ENCODE results near the gene GTF3C1.

GTF3C1 gene

GRCh38 chr16:27486760-27487159 lies 63.0 kb downstream of the GTF3C1 start:
- no peak for DNase-seq (ENCODE audit: low read depth)

DNA sequence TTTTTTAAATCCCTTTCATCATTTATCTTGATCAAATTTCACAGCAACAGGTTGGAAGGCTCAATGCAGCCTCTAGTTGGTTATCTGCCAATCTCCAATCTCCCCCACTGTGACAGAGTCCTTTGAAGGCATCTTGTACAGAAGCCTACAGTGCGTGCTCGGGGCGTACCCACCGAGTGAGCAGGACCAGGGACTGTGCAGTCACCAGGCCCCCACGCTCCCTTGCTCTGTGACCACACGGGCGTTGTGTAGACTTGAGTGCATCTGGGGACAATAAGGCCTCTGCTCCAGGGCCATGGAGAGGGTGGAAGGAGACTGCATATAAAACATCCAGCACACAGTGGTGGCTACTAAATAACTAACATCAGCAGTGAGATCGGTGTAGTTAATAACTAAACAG lies 63.4 kb downstream of the GTF3C1 start:
- no peak for DNase-seq (ENCODE audit: low read depth)

GRCh38 chr16:27485811-27486210 lies 63.9 kb downstream of the GTF3C1 start:
- no peak for DNase-seq (ENCODE audit: low read depth)

- DNase-seq (ENCODE audit: low read depth), result no peak
Observed at GRCh38 chr16:27485126-27485525, 64.6 kb downstream of the GTF3C1 start.

GRCh38 chr16:27483624-27484023 lies 66.1 kb downstream of the GTF3C1 start:
- DNase-seq (ENCODE audit: low read depth), result no peak

DNA sequence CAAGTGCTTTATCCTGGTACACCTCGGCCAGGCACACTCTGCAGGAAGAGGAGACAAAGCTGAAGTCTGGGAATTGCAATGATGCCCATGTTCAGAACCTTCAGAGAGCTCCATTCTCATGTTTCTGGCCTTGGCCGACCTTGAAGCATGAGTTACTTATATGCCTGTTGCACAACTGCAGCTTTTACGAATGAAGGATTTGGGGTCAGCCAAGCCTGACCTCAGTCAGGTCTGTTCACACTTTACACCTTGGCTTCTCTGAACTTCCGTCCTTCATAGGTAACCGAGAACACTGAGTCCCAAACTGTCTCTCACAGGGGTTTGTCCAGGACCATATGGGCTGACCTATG lies 66.7 kb downstream of the GTF3C1 start:
- DNase-seq (ENCODE audit: low read depth), result no peak

DNA sequence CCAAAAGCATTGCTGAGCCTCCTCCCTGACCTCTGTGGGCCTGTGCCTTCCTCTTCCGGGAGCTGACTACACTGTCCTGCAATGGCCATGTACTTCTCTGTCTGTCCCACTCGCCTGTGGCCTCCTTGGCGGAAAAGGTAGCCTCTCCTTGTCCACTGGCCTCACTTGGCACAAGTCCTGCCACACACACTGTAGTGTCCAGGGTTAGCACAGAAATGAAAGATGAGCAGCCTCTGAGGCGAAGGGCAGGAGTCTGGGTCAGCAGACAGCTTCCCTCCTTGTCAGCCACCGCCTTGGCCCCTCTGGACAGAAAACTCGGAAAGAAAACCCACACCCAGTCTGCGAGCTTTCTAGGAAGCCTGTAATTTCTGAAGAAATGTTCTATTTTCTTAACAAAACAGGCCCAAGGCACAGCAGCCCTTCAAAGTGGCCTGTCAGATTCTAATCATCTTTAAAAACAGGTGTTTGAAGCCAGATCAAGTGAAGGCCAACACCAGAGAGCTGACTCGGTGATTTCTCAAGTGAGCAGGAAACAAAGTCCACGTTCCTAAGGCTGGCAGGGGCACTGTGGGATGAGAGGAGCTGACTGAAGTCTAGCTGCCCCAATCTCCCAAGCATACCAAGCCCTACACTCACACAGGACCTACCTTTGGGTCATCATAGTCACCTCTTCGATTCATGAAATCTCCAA lies 67.2 kb downstream of the GTF3C1 start:
- no peak for DNase-seq (ENCODE audit: low read depth)

- no peak for DNase-seq (ENCODE audit: low read depth)
Observed at GRCh38 chr16:27481282-27481934, 68.3 kb downstream of the GTF3C1 start.

GRCh38 chr16:27480761-27481160 lies 69.0 kb downstream of the GTF3C1 start:
- no peak for DNase-seq (ENCODE audit: low read depth)

DNA sequence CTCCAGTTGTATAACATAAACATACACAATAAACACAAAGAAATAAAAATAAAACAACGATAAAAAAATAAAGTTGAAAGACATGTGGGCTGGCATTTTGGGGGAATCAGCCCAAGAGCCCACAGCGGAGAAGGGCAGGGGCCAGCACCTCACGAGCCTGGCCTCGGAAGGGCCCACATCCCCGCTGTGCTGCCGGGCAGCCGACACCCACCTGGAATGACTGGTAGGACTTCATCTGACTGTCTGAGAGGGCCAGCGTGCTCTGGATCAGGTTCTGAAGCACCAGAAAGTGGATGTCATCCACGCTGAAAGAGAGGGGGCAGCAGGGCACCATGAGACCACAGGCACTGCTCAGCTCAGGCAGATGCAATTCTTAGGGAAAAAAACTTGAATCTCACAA lies 73.5 kb downstream of the GTF3C1 start:
- DNase-seq (ENCODE audit: low read depth), result no peak

DNA sequence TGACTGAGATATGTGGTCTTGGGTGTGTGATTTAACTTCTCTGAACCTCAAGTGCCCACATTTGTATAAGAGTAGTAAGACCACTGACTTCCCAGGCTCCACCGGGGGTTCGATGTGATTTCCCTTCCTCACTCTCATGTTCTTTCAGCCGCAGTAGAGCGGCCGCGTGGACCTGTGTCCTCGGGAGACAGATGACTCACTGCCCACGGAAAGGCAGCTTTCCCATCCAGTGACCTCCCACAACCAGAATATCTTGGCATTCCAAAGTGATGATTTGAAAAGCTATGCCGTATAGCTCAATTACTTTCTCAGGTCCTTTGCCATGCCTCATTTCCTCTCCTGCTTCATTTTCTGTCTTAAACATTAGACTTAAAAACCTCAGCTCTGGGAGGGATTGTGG lies 74.2 kb downstream of the GTF3C1 start:
- DNase-seq (ENCODE audit: low read depth), result peak; percentile 72

DNA sequence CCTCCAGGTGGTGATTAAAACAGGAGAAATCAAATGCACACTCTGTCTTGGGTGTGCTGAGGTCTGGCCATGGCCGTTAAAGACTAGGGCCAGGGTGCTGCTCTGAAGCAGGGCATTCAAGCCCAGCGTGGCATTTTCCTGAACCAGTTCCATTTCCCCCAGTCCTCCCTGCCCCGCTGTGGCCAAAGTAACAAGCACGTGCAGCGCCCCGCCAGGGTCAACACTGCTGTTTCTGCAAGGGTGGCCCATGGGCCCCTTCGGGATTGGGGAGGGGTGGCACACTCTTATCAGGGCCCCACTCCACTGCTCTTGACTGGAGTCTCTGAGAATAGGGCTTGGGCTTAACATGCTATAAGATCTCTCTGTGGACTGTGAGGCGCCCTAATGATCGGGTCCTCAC lies 74.8 kb downstream of the GTF3C1 start:
- DNase-seq (ENCODE audit: low read depth), result no peak

GRCh38 chr16:27474041-27474440 lies 75.7 kb downstream of the GTF3C1 start:
- no peak for DNase-seq (ENCODE audit: low read depth)

GRCh38 chr16:27473101-27473900 lies 76.4 kb downstream of the GTF3C1 start:
- no peak for DNase-seq (ENCODE audit: low read depth)

DNA sequence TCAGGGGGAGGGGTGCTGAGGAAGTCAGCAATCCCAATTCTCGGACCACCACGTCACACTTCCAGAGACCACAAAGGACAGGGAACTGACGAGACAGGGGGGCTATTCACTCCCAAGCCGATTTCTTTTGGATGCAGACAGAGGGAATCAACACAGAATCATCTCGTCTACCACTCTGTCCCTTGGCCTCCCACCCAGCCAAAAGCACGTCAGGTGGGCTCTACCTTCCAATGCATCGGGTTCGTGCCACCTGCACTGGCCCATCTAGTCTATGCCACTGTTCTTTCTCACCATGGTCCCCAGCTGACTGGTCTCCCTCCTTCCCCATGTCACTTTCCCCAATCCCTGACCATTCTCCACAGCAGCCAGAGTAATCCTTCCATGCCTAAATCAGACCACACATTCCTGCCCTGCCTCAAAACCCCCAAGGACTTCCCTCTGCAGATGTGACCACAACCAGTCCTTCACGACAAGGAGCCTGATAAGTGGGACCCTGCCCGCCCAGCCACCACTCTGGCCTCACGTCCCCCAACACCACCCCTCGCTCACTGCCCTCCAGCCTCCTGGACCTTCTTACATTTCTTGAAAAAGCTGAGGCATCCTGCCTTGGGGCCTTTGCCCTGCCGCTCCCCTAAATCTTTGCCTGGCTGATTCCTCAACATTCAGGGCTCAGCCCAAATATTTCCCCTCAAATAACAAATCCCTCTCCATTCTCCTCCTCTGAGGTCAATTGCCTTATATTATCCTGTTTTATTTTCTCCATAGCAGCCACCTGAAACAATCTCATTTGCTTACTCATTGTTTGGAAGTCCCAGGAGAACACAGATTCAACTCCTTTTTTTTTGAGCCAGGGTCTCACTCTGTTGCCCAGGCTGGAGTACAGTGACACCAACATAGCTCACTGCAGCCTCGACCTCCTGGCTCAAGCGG lies 77.4 kb downstream of the GTF3C1 start:
- DNase-seq (ENCODE audit: low read depth), result no peak

- no peak for DNase-seq (ENCODE audit: low read depth)
Observed at GRCh38 chr16:27471661-27472060, 78.1 kb downstream of the GTF3C1 start.

DNA sequence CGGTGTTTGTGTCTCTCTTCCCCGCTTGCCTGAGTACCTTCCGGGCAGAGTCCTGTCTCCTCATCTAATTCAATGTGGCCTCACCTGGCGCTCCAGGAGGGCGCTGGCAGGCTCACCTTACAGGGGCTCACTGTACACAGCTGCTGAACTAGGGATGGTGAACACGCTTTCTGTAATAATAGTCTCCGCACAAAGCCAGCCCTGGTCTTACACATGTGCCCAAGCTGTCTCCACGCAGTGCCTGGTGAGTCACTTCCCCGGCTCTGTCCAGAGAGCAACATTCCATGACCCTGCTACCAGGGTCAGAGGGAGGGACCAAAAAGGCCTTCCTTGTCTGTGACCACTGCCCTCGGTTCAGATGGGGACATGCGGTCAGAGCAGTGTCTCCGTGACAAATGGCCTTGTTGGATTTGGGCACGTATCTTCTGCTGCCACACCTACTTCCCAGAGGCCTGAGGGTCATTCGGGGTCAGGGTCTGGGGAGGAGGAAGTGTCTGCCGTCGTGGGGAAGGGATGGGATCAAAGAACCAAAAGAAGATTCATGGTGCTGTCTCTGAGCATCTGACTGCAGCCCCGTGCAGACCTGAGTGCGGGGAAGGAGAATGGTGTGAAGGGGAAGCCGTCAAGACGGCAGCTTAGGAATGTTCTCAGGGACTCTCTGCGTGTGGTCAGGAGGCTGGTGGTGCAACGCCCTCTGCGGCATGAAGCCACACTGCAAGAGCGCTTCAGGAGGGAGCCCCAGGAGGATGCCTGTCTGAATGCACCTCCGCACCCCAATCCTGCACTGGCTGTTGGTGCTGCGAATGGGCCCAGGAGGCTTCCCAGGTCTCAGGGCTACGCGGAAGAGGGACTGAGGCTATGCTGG lies 78.9 kb downstream of the GTF3C1 start:
- peak; percentile 30 for DNase-seq (ENCODE audit: low read depth)

GRCh38 chr16:27468941-27469531 lies 80.7 kb downstream of the GTF3C1 start:
- no peak for DNase-seq (ENCODE audit: low read depth)

- DNase-seq (ENCODE audit: low read depth), result no peak
Observed at GRCh38 chr16:27465483-27465879, 84.2 kb downstream of the GTF3C1 start.

- DNase-seq (ENCODE audit: low read depth), result no peak
Observed at GRCh38 chr16:27464626-27465482, 84.9 kb downstream of the GTF3C1 start.
